GM12878 (cell line): ENCODE measurements around the gene OGFOD3. TPM values are rescaled to one million over a fixed set of nuclear protein-coding genes. Genes with fewer than 3 reads are reported as not detected.
A peak's percentile ranks its signal among the peaks of the same experiment; 100 is the strongest.

Experiments
- ASH2L ChIP-seq: fragments of 300-600, 200-600 bp; sonication (generic); IDR thresholded peaks from 2 replicates; pipeline ENCODE4 v1.6.1; 2017; ENCODE audit warnings: low read depth, mild to moderate bottlenecking, borderline replicate concordance
- BMI1 ChIP-seq: fragments of 450-650 bp; IDR thresholded peaks from 2 replicates; pipeline ENCODE4 v1.6.1; 2016; ENCODE audit warnings: mild to moderate bottlenecking, moderate library complexity, borderline replicate concordance
- CEBPB ChIP-seq, 2 experiments: fragments of 150-350 bp in 1 of 2; IDR thresholded peaks; 2 replicates each; pipeline ENCODE4 v1.6.1; 2012 to 2014; ENCODE audit warnings: low read depth in 2 of 2, low read length in 2 of 2, borderline replicate concordance in 1 of 2, inconsistent platforms in 1 of 2
- CREM ChIP-seq: IDR thresholded peaks from 2 replicates; pipeline ENCODE4 v1.6.1; 2014; ENCODE audit warnings: antibody characterized with exemption, low read depth
- EZH2 ChIP-seq: IDR thresholded peaks from 2 replicates; pipeline ENCODE4 v1.6.1; 2012; ENCODE audit warnings: low read depth, mild to moderate bottlenecking, control low read depth, inconsistent platforms, low read length, borderline replicate concordance; ENCODE audit not compliant: control insufficient read depth
- GATAD2B ChIP-seq: fragments of 450-650 bp; conservative IDR thresholded peaks from 2 replicates; pipeline ENCODE4 v1.6.1; 2017; ENCODE audit warnings: low read depth, mild to moderate bottlenecking, moderate library complexity
- JUND ChIP-seq: IDR thresholded peaks from 2 replicates; pipeline ENCODE4 v1.6.1; 2012; ENCODE audit warnings: low read depth, mild to moderate bottlenecking, low read length, improper control_type of control experiment, moderate library complexity
- KAT2A ChIP-seq: conservative IDR thresholded peaks from 2 replicates; pipeline ENCODE4 v1.6.1; 2011; ENCODE audit warnings: low read depth, low read length; ENCODE audit not compliant: control insufficient read depth
- MEF2B ChIP-seq: fragments of 450-650 bp; IDR thresholded peaks from 2 replicates; pipeline ENCODE4 v1.6.1; 2018; ENCODE audit warnings: mild to moderate bottlenecking, moderate library complexity; ENCODE audit not compliant: partially characterized antibody, poor library complexity, severe bottlenecking
- MYB ChIP-seq: fragments of 150-350 bp; IDR thresholded peaks from 2 replicates; pipeline ENCODE4 v1.6.1; 2014; ENCODE audit warnings: mild to moderate bottlenecking, low read depth, low read length, borderline replicate concordance
- NR2F1 ChIP-seq: fragments of 450-650 bp; conservative IDR thresholded peaks from 2 replicates; pipeline ENCODE4 v1.6.1; 2017; ENCODE audit warnings: mild to moderate bottlenecking
- POLR2A ChIP-seq: IDR thresholded peaks from 2 replicates; pipeline ENCODE4 v1.6.1; 2011; ENCODE audit warnings: low read depth, mild to moderate bottlenecking, low read length
- RCOR1 ChIP-seq: conservative IDR thresholded peaks from 2 replicates; pipeline ENCODE4 v1.6.1; 2012; ENCODE audit warnings: low read depth, low read length, improper control_type of control experiment
- WRNIP1 ChIP-seq: IDR thresholded peaks from 2 replicates; pipeline ENCODE4 v1.6.1; 2011; ENCODE audit warnings: low read depth, low read length, improper control_type of control experiment, borderline replicate concordance
- polyA plus RNA-seq, 11 experiments: library from polyadenylated mRNA; depleted of rRNA in 4 of 11; unstranded in 6 of 11; stranded (reverse) in 5 of 11; fragments of >200 nt; fragmentation: Nextera tagmentation in 4 of 11; fragmentation: Illumina TruSeq in 1 of 11; extraction: Ambion mirVana in 4 of 11; extraction: Trizol in 1 of 11; gene quantifications; 1 replicate in 1 of 11; 2 replicates in 10 of 11; pipeline versions ENCODE4 v1.2.1 to v1.2.3, GENCODE V29; 2011 to 2016; ENCODE audit warnings: inconsistent platforms in 2 of 11, missing spikeins in 2 of 11, low read depth in 1 of 11
- total RNA-seq, 4 experiments: library from RNA; depleted of rRNA in 3 of 4; stranded (reverse); fragments of >200 nt in 3 of 4; fragmentation: Illumina TruSeq in 1 of 4; extraction: Trizol in 1 of 4; gene quantifications; 2 replicates each; pipeline versions ENCODE4 v1.2.1 to v1.2.3, GENCODE V29; 2013 to 2021
- TF ChIP-seq, protein P1 (sequence below), 3 experiments: IDR thresholded peaks in 2 of 3; conservative IDR thresholded peaks in 1 of 3; 2 replicates each; pipeline ENCODE4 v1.5.1; 2011; ENCODE audit warnings: low read depth in 3 of 3, low read length in 3 of 3, mild to moderate bottlenecking in 3 of 3, control low read depth in 2 of 3, moderate library complexity in 2 of 3, inconsistent platforms in 1 of 3, mixed read lengths in 1 of 3; ENCODE audit not compliant: control insufficient read depth in 2 of 3, insufficient read depth in 1 of 3; ENCODE audit errors: extremely low read depth in 1 of 3
- TF ChIP-seq, protein P2 (sequence below): fragments of 450-650 bp; IDR thresholded peaks from 2 replicates; pipeline ENCODE4 v1.6.1; 2017; ENCODE audit warnings: antibody characterized with exemption, mild to moderate bottlenecking, moderate library complexity
- TF ChIP-seq, protein P3 (sequence below): fragments of 450-650 bp; IDR thresholded peaks from 2 replicates; pipeline ENCODE4 v1.6.1; 2017; ENCODE audit warnings: mild to moderate bottlenecking, moderate library complexity
- TF ChIP-seq, protein P4 (sequence below): IDR thresholded peaks from 2 replicates; pipeline ENCODE4 v1.6.1; 2011; ENCODE audit warnings: low read depth, low read length, improper control_type of control experiment, borderline replicate concordance

OGFOD3 gene
- total and polyA plus RNA-seq, 10 of the 15 experiments (the other 5 are each of a cell fraction or from before 2014, with no cell fraction given): 0.48 to 28.4 (median 18.3) TPM

DNA sequence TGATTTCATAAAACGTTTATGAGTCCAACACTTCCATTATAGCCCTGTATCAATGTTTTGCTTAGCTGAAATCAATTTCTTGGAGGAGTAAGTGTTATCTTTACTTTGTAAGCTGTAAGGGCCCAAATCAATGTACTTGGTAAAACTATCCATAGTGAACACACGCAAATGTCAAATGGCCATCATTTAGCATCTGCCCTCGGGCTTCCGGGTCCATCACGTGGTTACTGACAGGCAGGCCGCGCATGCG lies 39.5 kb upstream of the OGFOD3 start (continued):
- TF ChIP-seq MEF2B (peak; percentile 28), GATAD2B (no peak), CREM (no peak), KAT2A (no peak), NR2F1 (no peak), BMI1 (no peak), MYB (no peak), JUND (no peak), RCOR1 (no peak), CEBPB (IDR thresholded peaks at IDR 0.05; ENCODE audit: borderline replicate concordance in 1 of 2, low read depth in 2 of 2, low read length in 2 of 2) (no peak), POLR2A (no peak), ASH2L (no peak), WRNIP1 (no peak), EZH2 (no peak)
- TF ChIP-seq, protein P1, sequence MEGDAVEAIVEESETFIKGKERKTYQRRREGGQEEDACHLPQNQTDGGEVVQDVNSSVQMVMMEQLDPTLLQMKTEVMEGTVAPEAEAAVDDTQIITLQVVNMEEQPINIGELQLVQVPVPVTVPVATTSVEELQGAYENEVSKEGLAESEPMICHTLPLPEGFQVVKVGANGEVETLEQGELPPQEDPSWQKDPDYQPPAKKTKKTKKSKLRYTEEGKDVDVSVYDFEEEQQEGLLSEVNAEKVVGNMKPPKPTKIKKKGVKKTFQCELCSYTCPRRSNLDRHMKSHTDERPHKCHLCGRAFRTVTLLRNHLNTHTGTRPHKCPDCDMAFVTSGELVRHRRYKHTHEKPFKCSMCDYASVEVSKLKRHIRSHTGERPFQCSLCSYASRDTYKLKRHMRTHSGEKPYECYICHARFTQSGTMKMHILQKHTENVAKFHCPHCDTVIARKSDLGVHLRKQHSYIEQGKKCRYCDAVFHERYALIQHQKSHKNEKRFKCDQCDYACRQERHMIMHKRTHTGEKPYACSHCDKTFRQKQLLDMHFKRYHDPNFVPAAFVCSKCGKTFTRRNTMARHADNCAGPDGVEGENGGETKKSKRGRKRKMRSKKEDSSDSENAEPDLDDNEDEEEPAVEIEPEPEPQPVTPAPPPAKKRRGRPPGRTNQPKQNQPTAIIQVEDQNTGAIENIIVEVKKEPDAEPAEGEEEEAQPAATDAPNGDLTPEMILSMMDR (IDR thresholded peaks at IDR 0.05 in 2 of 3, conservative IDR thresholded peaks at IDR 0.05 in 1 of 3; ENCODE audit: control insufficient read depth in 2 of 3, extremely low read depth in 1 of 3, insufficient read depth in 1 of 3, low read depth in 3 of 3, low read length in 3 of 3): no peak
- TF ChIP-seq, protein P2, sequence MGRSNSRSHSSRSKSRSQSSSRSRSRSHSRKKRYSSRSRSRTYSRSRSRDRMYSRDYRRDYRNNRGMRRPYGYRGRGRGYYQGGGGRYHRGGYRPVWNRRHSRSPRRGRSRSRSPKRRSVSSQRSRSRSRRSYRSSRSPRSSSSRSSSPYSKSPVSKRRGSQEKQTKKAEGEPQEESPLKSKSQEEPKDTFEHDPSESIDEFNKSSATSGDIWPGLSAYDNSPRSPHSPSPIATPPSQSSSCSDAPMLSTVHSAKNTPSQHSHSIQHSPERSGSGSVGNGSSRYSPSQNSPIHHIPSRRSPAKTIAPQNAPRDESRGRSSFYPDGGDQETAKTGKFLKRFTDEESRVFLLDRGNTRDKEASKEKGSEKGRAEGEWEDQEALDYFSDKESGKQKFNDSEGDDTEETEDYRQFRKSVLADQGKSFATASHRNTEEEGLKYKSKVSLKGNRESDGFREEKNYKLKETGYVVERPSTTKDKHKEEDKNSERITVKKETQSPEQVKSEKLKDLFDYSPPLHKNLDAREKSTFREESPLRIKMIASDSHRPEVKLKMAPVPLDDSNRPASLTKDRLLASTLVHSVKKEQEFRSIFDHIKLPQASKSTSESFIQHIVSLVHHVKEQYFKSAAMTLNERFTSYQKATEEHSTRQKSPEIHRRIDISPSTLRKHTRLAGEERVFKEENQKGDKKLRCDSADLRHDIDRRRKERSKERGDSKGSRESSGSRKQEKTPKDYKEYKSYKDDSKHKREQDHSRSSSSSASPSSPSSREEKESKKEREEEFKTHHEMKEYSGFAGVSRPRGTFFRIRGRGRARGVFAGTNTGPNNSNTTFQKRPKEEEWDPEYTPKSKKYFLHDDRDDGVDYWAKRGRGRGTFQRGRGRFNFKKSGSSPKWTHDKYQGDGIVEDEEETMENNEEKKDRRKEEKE: no peak
- TF ChIP-seq, protein P3, sequence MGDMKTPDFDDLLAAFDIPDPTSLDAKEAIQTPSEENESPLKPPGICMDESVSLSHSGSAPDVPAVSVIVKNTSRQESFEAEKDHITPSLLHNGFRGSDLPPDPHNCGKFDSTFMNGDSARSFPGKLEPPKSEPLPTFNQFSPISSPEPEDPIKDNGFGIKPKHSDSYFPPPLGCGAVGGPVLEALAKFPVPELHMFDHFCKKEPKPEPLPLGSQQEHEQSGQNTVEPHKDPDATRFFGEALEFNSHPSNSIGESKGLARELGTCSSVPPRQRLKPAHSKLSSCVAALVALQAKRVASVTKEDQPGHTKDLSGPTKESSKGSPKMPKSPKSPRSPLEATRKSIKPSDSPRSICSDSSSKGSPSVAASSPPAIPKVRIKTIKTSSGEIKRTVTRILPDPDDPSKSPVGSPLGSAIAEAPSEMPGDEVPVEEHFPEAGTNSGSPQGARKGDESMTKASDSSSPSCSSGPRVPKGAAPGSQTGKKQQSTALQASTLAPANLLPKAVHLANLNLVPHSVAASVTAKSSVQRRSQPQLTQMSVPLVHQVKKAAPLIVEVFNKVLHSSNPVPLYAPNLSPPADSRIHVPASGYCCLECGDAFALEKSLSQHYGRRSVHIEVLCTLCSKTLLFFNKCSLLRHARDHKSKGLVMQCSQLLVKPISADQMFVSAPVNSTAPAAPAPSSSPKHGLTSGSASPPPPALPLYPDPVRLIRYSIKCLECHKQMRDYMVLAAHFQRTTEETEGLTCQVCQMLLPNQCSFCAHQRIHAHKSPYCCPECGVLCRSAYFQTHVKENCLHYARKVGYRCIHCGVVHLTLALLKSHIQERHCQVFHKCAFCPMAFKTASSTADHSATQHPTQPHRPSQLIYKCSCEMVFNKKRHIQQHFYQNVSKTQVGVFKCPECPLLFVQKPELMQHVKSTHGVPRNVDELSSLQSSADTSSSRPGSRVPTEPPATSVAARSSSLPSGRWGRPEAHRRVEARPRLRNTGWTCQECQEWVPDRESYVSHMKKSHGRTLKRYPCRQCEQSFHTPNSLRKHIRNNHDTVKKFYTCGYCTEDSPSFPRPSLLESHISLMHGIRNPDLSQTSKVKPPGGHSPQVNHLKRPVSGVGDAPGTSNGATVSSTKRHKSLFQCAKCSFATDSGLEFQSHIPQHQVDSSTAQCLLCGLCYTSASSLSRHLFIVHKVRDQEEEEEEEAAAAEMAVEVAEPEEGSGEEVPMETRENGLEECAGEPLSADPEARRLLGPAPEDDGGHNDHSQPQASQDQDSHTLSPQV: no peak
- TF ChIP-seq, protein P4, sequence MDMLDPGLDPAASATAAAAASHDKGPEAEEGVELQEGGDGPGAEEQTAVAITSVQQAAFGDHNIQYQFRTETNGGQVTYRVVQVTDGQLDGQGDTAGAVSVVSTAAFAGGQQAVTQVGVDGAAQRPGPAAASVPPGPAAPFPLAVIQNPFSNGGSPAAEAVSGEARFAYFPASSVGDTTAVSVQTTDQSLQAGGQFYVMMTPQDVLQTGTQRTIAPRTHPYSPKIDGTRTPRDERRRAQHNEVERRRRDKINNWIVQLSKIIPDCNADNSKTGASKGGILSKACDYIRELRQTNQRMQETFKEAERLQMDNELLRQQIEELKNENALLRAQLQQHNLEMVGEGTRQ: peak; percentile 89
